Stimulated activated CD4-positive, alpha-beta T cell treated with anti-CD3 and anti-CD28 coated beads, Interleukin-15, amount 100 ng/mL, for 48 hours (primary cell): ENCODE measurements around the gene HDDC2.

Experiments
- DNase-seq, 2 donors: peaks; one replicate each; pipeline ENCODE4 v3.0.0-alpha.2; 2020; ENCODE audit warnings: low read depth in 2 of 2

Gene HDDC2

DNA sequence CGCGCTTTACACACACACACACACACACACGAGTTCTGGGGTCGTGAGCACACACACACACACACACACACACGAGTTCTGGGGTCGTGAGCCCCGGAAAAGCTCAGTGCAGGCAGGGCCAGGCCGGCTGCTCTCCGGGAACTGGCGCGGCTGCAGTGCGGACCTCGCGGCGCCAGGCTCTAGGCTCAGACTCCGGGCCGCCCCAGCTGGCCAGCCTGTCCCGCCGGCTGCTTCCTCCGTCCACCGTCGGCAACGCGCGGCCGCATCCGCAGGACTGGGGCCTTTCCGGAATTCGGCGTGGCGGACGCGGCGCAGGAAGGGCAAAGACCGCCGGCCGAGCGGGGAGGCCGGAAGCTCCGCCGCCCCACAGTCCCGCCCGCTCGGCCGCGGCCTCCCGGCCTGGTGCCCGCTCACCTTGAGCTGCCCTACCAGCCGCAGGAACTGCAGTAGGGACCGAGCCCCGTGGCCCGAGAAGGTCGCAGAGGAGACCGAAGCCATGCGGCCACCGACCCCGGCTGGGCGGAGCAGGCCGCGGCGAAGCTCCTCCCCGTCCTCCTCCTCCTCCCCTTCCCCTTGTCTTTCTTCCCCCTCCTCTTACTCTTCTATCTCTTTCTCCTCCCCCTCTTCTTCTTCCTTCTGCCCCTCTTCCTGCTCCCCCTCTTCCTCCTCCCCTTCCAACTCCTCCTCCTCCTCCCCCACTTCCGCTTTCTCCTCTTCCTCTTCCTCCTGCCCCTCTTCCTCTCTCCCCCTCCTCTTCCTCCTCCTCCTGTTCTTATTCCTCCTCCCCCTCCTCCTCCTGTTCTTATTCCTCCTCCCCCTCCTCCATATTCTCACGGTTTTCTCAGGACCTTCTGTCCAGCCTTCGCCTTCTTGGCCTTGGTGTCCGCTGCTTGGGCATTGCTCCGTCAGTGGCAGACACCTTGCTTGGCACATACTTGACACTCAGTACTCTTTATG is at the start of gene HDDC2:
HDDC2 (minus strand) TSS at position 533 of the 957 bp plus-strand sequence; CDS start at position 498, 35 bp downstream.
- peak; percentile 19 to 25 for DNase-seq

DNA sequence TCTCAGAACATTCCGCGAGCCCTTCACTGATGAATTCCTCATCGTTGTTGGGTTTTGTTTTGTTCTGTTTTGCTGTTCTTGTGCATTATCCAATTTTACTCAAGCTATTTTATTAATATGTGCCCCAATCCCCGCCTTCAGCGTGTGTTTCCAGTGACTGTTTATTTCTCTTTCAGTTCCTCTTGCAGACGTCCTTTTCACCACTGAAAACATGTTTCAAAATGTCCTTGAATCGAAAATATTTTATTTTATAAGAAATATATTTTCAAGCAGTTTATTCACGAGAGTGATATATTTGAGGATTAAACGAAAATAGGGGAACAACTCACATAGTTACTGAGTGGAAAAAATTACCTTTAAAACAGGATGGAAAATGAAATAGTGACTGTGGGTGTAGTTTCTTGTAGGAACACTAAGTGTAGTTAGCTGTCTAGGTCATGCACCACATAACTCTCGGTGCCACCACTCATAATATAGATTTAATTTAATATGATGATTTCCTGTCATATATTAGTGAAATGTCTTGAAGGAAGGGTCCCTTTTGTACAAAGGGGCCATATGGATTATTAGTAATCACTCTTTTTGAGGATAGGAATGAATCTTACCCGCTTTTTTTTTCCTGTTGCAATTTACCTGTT is 45.3 kb upstream of the HDDC2 start:
- no peak for DNase-seq

DNA sequence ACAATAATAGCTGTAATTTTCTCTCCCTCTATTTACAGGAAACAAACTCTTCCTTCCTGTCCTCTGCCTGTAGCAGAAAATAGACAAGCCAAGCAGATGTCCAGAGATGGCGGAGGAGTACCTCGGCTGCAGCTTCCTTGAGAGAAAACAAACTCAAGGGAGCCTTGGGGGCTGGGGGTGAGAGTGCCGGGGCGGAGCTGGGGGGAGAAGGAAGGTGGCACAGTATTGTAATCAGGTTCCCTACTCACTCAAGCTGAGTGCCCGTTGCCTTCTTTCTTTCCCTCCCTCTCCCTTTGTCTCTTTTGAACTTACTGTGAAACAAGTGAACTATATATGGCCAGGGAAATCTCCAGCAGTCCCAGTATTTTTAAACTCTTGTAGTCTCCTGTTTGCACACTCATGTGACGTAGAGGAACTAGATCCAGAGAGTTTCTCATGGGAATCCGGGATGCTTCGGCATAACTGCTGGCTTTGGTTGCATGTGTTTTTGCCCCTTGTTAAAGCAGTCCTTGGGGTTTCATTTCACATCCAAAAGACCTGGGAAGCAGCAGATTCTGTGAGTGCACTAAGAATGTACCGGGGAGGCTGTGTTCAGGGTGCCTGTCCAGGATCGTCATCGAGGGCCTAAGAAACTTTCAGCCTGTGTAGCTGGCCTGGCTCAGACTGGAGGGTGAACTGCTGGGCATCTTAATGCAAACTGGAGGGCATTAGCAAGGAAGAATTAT is 44.6 kb upstream of the HDDC2 start:
- no peak for DNase-seq

- no peak for DNase-seq
Measured at GRCh38 chr6:125341460-125341859, 39.7 kb upstream of the HDDC2 start.

GRCh38 chr6:125340991-125341390 is 39.2 kb upstream of the HDDC2 start:
- no peak for DNase-seq

DNA sequence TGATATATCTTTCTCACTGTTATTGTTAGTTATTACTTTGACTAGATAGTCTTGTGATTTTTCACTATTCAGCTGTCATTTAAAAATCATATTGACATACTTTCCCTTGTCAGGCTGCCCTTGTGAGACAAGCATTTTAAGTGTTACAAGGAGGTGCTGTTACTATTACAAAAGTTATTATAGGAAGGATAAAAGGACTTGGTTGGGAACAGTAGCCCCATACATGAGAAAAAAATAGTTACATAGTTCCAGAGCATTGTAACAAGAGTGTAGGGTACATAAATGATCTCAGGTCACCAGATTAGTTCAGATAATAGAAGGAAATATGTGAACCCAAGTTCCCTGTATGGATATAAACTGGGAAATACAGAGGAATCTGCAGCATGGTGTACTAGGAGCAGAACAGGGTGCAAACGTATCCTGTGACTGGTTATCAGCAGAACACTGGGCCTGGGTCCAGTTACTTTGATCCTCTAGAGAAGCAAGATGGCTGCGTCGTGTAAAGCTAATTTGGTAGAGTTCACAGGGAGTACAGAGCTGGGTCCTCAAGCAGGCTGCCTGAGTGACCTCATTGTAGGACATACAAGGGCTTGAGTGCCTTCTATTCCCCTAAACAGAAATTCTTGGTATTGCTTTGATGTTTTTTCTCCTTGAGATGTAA is 38.5 kb upstream of the HDDC2 start:
- no peak for DNase-seq

- no peak for DNase-seq
Measured at GRCh38 chr6:125339653-125340052, 37.9 kb upstream of the HDDC2 start.

- no peak for DNase-seq
Measured at GRCh38 chr6:125338381-125338780, 36.6 kb upstream of the HDDC2 start.

DNA sequence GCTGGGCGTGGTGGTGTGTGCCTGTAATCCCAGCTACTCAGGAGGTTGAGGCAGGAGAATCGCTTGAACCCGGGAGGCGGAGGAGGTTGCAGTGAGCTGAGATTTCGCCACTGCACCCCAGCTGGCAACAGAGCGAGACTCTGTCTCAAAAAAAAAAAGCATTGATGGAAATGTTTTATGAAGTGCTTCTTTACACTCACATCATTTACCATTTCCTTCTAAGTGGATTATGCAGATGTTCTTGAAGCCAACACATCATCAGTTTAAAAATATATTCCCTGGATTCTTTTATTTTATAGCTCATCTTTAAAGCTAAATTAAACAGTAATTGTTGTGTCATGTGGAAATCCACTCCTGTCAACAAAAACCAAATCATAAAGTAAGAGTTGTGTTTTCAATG is 35.9 kb upstream of the HDDC2 start:
- no peak for DNase-seq

GRCh38 chr6:125332664-125333063 is 30.9 kb upstream of the HDDC2 start:
- no peak for DNase-seq

DNA sequence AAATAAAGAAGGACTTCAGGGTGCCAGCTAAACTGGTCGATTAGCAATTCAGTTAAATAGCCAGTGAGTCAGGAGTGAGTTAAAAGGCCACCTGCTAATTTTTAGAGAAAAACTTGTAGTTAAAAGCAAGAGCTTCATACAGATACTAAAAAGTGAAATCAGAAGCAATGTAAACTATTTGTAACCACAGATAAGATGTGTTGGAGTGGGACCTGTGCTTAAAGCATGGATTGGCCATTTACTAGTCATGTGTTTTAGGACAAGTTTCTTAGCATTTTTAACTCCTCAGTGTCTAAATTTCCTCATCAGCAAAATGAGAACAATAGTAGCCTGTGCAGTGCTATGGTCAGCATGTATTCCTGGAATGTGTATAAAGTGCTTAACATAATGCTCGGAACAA is 23.8 kb upstream of the HDDC2 start:
- no peak for DNase-seq

DNA sequence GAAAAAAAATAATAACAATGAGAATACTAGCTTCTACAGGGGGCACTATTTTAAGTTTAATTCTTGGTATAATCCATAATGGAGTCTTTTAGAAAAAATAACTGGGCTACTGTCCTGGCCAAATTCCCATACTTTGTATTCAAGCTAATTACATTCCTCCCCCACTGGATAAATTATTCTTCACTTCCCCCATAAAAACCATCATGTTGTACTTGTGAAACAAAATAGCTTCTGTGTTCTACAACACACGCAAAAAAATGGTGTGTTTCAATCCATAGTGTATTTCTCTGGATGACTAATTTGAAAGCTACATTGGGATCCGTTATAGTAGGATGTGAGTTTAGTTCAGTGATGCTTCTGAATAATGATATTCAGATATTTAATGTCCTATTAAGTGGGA is 21.6 kb upstream of the HDDC2 start:
- no peak for DNase-seq

DNA sequence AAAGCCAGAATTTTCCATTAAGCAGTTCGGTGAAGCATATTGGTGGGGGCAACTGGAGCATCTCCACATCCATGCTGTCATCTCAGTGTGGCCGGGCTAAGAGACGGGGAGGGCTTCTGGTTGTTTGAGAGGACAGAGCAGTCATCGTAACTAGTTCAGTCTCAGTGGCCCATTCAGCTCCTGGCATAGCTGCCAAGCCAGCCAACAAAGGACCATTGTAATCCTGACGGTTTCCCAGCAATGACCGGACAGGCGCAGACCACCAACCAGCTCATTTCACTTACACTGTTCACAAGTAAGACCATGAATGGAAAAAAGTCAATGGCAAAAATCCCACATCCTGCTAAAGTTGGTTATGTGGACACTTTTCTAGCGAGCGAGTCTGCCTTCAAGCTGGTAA is 14.9 kb upstream of the HDDC2 start:
- no peak for DNase-seq

- DNase-seq, result no peak
Measured at GRCh38 chr6:125315548-125315947, 13.8 kb upstream of the HDDC2 start.

DNA sequence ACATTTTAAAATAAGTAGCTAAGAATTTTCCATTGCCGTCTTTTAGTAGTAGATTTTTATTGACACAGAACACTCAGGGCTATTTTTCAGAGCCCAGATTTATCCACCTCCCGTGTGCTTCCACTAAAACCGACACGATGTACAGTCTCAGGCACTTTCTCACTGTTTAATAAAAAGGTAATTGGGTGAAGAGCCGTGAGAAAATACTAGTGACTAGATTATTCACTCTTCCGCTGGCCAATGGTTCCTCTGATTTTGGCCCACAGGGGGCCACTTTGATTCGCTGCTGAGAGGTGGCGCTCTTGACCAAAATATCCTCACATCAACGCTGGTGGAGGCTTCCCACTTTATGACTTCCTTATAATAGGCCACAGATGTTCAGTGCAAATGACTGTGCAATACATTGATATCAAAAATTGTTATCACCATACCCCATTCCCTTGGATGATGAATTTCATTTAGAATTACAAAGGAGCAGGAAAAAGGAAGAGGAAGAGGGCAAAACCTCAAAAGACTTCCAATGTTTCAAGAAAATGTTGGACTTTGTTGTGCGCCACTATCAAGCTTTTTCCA is 12.3 kb upstream of the HDDC2 start:
- DNase-seq, result peak in 1 of 2 donors; percentile 19

- no peak for DNase-seq
Measured at GRCh38 chr6:125312950-125313349, 11.2 kb upstream of the HDDC2 start.

GRCh38 chr6:125312478-125312877 is 10.7 kb upstream of the HDDC2 start:
- DNase-seq, result no peak

DNA sequence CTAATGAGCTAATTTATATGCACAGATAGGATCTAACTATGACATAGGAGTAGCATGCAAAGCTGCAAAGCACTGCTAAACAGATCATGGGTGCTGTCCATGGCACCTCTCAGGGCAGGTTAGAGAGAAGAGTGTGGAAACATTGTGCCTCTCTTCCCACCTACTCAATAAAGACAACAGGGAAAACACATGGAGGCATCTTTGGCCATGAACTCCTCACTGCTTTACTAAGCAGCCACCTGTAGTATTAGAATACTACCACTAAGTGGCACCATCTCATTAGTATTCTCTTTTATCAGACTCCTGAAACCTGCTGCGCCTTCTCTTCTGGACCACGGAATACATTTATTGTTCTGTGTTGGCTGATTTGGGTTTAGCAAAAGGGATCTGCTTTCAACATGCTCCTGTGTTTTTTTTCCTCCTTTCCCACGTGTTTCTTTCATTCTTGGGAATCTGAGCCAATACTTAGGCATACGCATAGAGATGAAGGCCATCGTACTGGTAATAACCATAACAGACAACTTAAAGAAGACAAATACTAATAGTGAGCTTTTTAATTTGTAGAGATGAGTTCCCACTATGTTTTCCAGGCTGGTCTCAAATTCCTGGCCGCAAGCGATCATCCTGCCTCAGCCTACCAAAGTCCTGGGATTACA is 9.4 kb upstream of the HDDC2 start:
- DNase-seq, result no peak

DNA sequence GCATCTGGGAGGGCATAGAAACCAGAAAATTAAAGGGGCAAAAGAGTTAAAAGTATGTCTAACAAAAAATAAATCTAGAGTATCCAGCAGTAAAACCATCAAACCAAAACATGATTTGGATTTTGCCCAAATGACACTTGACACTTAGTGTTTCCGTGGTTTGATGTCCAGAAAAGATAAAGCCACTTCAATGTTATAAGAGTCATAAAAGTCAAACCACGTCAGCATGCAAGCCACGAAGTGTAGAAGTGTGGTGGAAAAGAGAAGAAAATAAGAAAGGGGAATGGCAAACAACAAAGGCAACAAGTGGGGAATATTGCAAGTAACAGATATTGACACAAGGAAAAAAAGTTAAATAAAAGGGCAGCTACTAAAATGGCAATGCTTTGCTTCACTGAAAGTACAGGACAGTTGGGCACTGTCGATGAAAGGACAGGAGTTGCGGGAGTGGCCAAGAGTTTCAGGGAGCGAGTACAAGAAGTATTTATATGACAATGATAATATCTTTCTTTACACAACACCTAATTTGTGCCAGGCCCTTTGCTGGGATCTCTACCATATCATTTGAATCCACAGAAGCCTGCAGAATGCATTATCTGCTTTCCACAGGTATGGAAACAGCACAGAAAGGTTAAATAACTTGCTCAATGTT is 6.3 kb upstream of the HDDC2 start:
- DNase-seq, result no peak

GRCh38 chr6:125307150-125307838 is 5.5 kb upstream of the HDDC2 start:
- DNase-seq, result no peak
